BJ (cell line): ENCODE measurements around the gene TMEM213. TPM values are rescaled to one million over a fixed set of nuclear protein-coding genes. Genes with fewer than 3 reads are reported as not detected.

Experiments used
- CTCF ChIA-PET: fragments of 350-600 bp; formaldehyde crosslinking; extraction: SDS; loops from one replicate; lab custom pipeline; 2021; ENCODE audit warnings: antibody characterized with exemption, inconsistent platforms; lab: Yijun Ruan, JAX
- POLR2A ChIA-PET: fragments of 300-600 bp; sonication (Branson Sonifier 250); formaldehyde crosslinking; extraction: SDS; loops from one replicate; lab custom pipeline; 2021; ENCODE audit warnings: antibody characterized with exemption; lab: Charles Lee
- DNase-seq: peaks from one replicate; pipeline ENCODE4 v3.0.0-alpha.2; 2011; ENCODE audit warnings: low read depth
- H3K27me3 ChIP-seq: 2 replicates; pipeline ENCODE4 v1.6.0; 2011; ENCODE audit warnings: low read length; ENCODE audit not compliant: control insufficient read depth, insufficient read depth
- H3K36me3 ChIP-seq: 2 replicates; pipeline ENCODE4 v1.5.1; 2011; ENCODE audit warnings: low read length; ENCODE audit not compliant: control insufficient read depth, insufficient read depth
- H3K4me3 ChIP-seq: 2 replicates; pipeline ENCODE4 v1.5.1; 2011; ENCODE audit warnings: low read depth, mild to moderate bottlenecking, control low read depth, low read length
- polyA plus RNA-seq: library from polyadenylated mRNA; depleted of rRNA; stranded (reverse); fragments of >200 nt; gene quantifications from 2 replicates; pipeline ENCODE4 v1.2.3, GENCODE V29; 2011
- TF ChIP-seq, protein P1 (sequence below): IDR thresholded peaks from 2 replicates; pipeline ENCODE4 v1.5.1; 2011; ENCODE audit warnings: low read depth, mild to moderate bottlenecking, control low read depth, inconsistent platforms, low read length, moderate library complexity; ENCODE audit not compliant: insufficient read depth

TMEM213 gene
- polyA plus RNA-seq, 1 experiment = not detected

- POLR2A ChIA-PET = no interaction called here
- TF ChIP-seq, protein P1, sequence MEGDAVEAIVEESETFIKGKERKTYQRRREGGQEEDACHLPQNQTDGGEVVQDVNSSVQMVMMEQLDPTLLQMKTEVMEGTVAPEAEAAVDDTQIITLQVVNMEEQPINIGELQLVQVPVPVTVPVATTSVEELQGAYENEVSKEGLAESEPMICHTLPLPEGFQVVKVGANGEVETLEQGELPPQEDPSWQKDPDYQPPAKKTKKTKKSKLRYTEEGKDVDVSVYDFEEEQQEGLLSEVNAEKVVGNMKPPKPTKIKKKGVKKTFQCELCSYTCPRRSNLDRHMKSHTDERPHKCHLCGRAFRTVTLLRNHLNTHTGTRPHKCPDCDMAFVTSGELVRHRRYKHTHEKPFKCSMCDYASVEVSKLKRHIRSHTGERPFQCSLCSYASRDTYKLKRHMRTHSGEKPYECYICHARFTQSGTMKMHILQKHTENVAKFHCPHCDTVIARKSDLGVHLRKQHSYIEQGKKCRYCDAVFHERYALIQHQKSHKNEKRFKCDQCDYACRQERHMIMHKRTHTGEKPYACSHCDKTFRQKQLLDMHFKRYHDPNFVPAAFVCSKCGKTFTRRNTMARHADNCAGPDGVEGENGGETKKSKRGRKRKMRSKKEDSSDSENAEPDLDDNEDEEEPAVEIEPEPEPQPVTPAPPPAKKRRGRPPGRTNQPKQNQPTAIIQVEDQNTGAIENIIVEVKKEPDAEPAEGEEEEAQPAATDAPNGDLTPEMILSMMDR = no peak
- H3K4me3 ChIP-seq = no peak overlapping the region
- CTCF ChIA-PET = no interaction called here
- peaks cover 3% of the 10 kb centered on the region; the same call in 1 of the 2 replicates for H3K36me3 ChIP-seq
- H3K27me3 ChIP-seq = no peaks in the 10 kb centered on the region
- DNase-seq = no peak
Measured at GRCh38 chr7:138861051-138861450, 63.3 kb downstream of the TMEM213 start.

DNA sequence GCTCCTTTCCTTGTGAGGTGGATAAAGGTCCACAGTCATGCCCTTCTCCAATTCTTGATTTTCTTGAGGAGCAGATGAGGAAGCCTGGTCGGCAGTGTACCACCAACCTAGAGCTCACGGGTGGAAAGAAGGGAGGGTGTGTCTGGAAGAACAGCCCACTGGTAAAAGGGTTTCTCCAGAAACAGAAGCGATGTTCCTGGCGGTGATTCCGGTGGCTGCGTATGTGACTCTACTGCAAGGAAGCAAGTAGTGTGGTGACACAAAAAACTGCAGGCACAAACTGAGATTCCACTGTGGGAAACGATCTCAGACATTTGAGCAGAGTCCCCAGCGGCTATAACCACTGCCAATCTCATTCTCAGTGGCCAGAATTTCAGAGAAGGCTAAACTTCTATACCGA lies 66.1 kb downstream of the TMEM213 start:
- H3K27me3 ChIP-seq = no peaks in the 10 kb centered on the region
- no peak overlapping the region for H3K4me3 ChIP-seq
- ChIA-PET CTCF (no interaction called here), POLR2A (no interaction called here)
- TF ChIP-seq, protein P1 = no peak
- H3K36me3 ChIP-seq = peaks cover 7% of the 10 kb centered on the region
- no peak for DNase-seq

DNA sequence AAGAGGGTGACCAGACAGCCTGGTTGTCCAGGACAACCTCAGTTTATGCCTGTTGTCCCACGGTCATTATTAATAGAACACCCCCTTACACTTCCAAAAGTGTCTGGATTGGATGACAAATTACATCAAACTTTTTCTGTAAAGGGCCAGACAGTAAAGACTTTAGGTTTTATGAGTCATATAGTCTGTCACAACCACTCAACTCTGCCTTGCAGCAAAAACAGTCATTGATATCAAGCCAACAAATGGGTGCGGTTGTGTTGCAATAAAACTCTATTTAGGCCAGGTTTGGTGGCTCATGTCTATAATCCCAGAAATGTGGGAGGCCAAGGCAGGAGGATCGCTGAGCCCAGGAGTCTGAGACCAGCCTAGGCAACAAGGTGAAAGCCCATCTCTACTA lies 66.9 kb downstream of the TMEM213 start:
- Histone ChIP-seq H3K27me3 (no peaks in the 10 kb centered on the region), H3K4me3 (no peak overlapping the region), H3K36me3 (peaks cover 11% of the 10 kb centered on the region)
- TF ChIP-seq, protein P1 = no peak
- POLR2A ChIA-PET = no interaction called here
- DNase-seq = peak; percentile 26
- CTCF ChIA-PET = interaction anchor here (1.2 kb wide), 1 partner anchor 10 kb away, joined by 3 read pairs; no protein-coding TSS in a partner anchor

DNA sequence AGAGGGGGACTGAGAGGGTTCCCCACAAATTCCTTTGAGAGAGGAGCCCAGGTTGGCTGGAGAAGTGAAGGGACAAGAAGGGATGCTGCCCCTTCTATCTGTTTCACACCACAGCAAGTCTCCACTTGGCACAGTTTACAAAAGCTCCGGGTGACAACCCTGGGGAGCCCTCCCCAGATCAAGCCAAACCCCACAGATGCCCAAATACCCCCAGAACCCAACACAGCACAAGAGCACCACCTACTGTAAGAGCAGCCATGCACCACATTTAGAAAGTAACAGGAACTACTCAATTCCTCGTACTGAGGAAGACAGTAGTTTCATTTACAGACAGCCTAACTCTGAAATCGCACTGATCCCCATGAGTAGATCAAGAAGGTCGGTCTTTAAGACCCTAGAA lies 68.0 kb downstream of the TMEM213 start:
- ChIA-PET POLR2A (no interaction called here), CTCF (interaction anchor here (1.2 kb wide), 1 partner anchor 9 kb away, joined by 3 read pairs; no protein-coding TSS in a partner anchor)
- Histone ChIP-seq H3K4me3 (no peak overlapping the region), H3K36me3 (peaks cover 11% of the 10 kb centered on the region), H3K27me3 (no peaks in the 10 kb centered on the region)
- TF ChIP-seq, protein P1 = 0 out of 2 replicates have a peak, but pooled peaks have one; percentile 19
- DNase-seq = no peak

DNA sequence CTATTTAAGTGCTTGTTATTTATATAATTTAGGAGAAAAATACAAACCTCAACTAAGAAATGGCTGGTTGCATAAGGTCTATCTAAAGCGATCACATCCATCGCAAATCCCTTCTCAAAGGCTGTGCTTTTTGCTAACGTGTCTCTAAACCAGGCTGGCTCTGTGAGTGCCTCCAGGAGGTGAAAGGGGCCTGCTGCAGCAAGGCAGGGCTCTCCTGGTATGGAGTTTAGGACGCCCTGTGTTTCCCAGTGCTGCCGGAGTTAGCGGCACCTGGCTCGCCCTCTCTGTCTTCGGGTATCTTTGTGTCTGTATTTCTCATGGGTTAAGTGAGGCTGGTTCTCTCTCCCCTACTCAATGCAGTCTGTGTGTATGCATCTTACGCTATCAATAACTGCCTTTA lies 68.6 kb downstream of the TMEM213 start:
- CTCF ChIA-PET = interaction anchor here (0.7 kb wide), 1 partner anchor 1063 kb away, joined by 3 read pairs; no protein-coding TSS in a partner anchor
- no peaks in the 10 kb centered on the region for H3K27me3 ChIP-seq
- H3K4me3 ChIP-seq = no peak overlapping the region
- peaks cover 8% of the 10 kb centered on the region for H3K36me3 ChIP-seq
- TF ChIP-seq, protein P1 = no peak
- POLR2A ChIA-PET = no interaction called here
- DNase-seq = no peak
